Measurements from ENCODE around the gene GAB2.

DNA sequence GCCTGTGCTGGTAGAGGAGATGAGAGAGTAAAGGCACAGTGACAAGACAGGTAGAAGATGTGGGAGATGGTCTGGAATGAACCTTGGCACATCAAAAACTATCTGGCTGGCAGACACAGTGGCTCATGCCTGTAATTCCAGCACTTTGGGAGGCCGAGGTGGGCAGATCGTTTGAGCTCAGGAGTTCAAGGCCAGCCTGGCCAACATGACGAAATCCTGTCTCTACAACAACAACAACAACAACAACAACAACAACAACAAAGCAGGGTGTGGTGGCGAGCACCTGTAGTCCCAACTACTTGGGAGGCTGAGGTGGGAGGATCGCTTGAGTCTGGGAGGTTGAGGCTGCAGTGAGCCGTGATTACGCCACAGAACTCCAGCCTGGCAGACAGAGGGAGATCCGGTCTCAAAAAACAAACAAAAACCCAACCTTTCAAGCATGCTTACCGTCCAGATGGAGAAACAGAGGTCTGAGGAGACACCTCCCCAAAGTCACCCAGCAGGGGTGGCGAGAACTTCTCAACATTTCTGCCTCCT, 240.9 kb downstream of the GAB2 start:
- no peak for TF ChIP-seq CTCF (conservative IDR thresholded peaks at IDR 0.05)
- TF ChIP-seq ZFX (IDR thresholded peaks at IDR 0.05), result no peak
